HG03558 (cell line): ENCODE results near the gene LMOD1.
"Not testable (repeated sequence)": the region's sequence is repeated elsewhere in the genome, so short reads cannot be mapped to it uniquely, and the experiment has no call there.

ENCODE experiments used
- ATAC-seq: cut with Tn5 transposase; IDR thresholded peaks from one replicate; pipeline ENCODE4 v1.9.1; 2021; ENCODE audit warnings: moderate number of reproducible peaks; ENCODE audit not compliant: unreplicated experiment; ENCODE audit errors: extremely low read depth

The LMOD1 gene

GRCh38 chr1:201917362-201918033 lies 28.9 kb downstream of the LMOD1 start:
- no peak for ATAC-seq

GRCh38 chr1:201916649-201917249 lies 29.6 kb downstream of the LMOD1 start:
- ATAC-seq: no peak

GRCh38 chr1:201914456-201915235 lies 31.7 kb downstream of the LMOD1 start:
- ATAC-seq: no peak

GRCh38 chr1:201912832-201913231 lies 33.5 kb downstream of the LMOD1 start:
- ATAC-seq: no peak

- ATAC-seq: no peak
Observed at GRCh38 chr1:201911826-201912571, 34.3 kb downstream of the LMOD1 start.

- ATAC-seq: no peak
Observed at GRCh38 chr1:201907621-201908020, 38.7 kb downstream of the LMOD1 start.

- ATAC-seq: no peak
Observed at GRCh38 chr1:201906336-201906735, 40.0 kb downstream of the LMOD1 start.

GRCh38 chr1:201905234-201905890 lies 41.0 kb downstream of the LMOD1 start:
- ATAC-seq: no peak

GRCh38 chr1:201904579-201904978 lies 41.8 kb downstream of the LMOD1 start:
- no peak for ATAC-seq

GRCh38 chr1:201903135-201903534 lies 43.2 kb downstream of the LMOD1 start:
- ATAC-seq: no peak

- ATAC-seq: no peak
Observed at GRCh38 chr1:201902198-201902597, 44.1 kb downstream of the LMOD1 start.

- not testable (repeated sequence) for ATAC-seq
Observed at GRCh38 chr1:201901036-201901435, 45.3 kb downstream of the LMOD1 start.

- ATAC-seq: no peak
Observed at GRCh38 chr1:201900476-201900875, 45.9 kb downstream of the LMOD1 start.

- no peak for ATAC-seq
Observed at GRCh38 chr1:201899683-201900429, 46.5 kb downstream of the LMOD1 start.

- no peak for ATAC-seq
Observed at GRCh38 chr1:201898992-201899391, 47.4 kb downstream of the LMOD1 start.

GRCh38 chr1:201898240-201898894 lies 48.0 kb downstream of the LMOD1 start:
- no peak for ATAC-seq

GRCh38 chr1:201896951-201897391 lies 49.4 kb downstream of the LMOD1 start:
- ATAC-seq: no peak

- ATAC-seq: peak; percentile 70
Observed at GRCh38 chr1:201895913-201896807, 50.2 kb downstream of the LMOD1 start.
